ENCODE results near the gene LMO7.

The LMO7 gene

DNA sequence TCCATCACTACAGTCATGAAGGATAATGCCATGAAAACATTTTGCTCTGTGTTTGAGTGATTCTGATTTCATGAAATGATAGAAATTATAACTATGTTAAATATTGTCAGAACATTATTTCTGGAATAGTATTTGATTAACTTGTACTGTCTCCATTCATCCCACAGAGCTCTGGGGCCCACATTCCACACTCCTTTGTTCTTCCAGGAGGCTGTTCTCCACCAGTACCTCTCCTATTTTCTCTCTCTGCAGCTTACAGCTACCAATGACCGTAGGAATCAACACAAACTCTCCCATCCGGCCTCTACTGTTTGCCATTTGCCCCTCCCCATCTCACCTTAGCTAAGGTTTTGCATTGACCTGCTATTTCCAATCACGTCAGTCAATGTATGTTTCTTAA is 240.9 kb downstream of the LMO7 start:
- DNase-seq (ENCODE audit: low read depth), result no peak
- H3K4me3 ChIP-seq (replicated peaks; ENCODE audit: low read depth, low read length), result no peak overlapping the region
- TF ChIP-seq, protein P1, sequence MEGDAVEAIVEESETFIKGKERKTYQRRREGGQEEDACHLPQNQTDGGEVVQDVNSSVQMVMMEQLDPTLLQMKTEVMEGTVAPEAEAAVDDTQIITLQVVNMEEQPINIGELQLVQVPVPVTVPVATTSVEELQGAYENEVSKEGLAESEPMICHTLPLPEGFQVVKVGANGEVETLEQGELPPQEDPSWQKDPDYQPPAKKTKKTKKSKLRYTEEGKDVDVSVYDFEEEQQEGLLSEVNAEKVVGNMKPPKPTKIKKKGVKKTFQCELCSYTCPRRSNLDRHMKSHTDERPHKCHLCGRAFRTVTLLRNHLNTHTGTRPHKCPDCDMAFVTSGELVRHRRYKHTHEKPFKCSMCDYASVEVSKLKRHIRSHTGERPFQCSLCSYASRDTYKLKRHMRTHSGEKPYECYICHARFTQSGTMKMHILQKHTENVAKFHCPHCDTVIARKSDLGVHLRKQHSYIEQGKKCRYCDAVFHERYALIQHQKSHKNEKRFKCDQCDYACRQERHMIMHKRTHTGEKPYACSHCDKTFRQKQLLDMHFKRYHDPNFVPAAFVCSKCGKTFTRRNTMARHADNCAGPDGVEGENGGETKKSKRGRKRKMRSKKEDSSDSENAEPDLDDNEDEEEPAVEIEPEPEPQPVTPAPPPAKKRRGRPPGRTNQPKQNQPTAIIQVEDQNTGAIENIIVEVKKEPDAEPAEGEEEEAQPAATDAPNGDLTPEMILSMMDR (IDR thresholded peaks at IDR 0.05; ENCODE audit: low read length, missing control alignments), result no peak

DNA sequence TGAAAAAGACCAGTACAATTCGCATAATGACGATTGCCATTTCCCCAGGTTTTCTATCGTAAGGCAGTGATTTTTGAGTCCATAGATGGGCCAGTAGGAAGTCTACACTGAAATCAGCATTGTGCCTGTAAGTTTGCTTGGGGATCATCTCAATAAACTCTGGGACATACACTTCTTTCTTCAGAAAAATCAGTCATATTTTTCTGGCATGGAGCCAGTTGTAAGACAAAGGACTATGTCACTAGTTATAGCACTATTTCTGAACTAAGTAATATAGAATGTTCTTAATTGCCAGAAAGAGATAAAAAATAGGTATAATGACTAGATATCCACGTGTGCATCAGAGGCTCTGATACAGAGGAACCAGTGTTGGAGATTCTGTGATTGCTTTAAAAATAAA is 243.5 kb downstream of the LMO7 start:
- TF ChIP-seq, protein P1 (IDR thresholded peaks at IDR 0.05; ENCODE audit: low read length, missing control alignments), result no peak
- H3K4me3 ChIP-seq (replicated peaks; ENCODE audit: low read depth, low read length), result no peak overlapping the region
- no peak for DNase-seq (ENCODE audit: low read depth)

DNA sequence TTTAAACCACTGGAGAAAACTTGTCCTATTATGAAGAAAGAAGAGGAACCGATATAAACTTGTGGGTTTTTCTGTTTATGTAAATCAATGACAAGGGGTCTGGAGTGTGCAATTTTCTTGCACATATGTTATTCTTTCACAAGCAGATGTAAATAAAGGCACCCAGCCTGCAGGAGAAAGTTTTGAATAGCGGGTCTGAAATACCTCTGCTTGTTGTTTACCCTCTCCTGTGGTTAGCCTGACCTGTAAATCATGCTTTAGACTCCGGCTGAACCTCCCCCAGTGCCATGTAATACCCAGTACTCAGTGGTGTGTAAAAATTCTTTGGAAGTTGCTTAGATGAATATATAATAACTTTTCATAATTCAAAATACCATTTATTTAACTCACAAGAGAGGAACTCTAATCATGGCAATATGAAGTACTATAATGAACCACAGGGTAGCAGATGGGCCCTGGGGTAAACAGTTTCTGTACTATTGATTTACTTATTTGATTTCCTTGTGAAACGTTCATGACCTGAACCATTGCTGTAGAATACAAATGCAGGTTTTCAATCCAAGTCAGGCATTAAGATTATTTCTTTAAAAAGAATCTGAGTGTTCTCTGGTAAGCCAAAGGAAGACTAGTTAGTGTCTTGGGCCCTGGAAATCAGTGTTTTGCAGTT is 245.1 kb downstream of the LMO7 start:
- DNase-seq (ENCODE audit: low read depth), result no peak
- TF ChIP-seq, protein P1 (IDR thresholded peaks at IDR 0.05; ENCODE audit: low read length, missing control alignments), result no peak
- no peak overlapping the region for H3K4me3 ChIP-seq (replicated peaks; ENCODE audit: low read depth, low read length)

DNA sequence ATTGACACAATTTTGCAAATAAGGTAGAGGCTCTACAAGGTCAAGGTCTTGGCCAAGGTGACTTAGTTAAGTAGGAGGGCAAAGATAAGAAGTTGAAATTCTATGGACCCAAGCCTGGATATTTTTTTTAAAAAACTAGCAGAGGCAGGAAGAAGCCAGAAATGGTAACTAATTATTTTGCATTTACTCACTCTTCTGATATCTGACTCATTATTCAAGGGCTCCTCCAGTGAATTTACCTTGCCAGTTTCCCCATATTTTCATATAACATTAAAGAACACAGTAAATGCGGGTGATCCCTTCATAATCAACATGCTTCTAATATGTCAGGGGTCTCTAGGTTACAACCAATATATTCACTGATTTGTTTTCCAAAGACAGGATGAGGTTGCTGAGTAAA is 246.1 kb downstream of the LMO7 start:
- TF ChIP-seq, protein P1 (IDR thresholded peaks at IDR 0.05; ENCODE audit: low read length, missing control alignments), result no peak
- no peak overlapping the region for H3K4me3 ChIP-seq (replicated peaks; ENCODE audit: low read depth, low read length)
- DNase-seq (ENCODE audit: low read depth), result no peak

DNA sequence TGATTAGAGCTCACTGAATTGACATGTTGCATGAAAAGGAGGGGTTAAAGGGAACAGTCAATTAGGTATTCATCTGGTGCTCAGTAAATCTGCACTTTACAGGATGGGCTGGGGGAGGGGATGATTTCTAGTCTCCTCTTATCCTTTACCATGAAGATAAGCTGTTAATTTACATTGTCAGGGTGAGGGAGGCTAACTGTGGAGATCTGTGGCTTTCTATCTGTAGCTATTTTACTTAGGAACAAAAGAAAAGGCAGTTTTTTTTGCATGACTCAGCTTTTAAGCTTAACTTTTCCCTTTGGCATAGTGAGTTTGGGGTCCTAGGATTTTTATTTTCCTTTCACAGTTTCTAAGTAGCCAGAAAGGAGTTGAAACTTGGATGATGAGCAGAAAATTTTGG is 253.3 kb downstream of the LMO7 start:
- DNase-seq (ENCODE audit: low read depth), result no peak
- H3K4me3 ChIP-seq (replicated peaks; ENCODE audit: low read depth, low read length), result no peak overlapping the region
- TF ChIP-seq, protein P1 (IDR thresholded peaks at IDR 0.05; ENCODE audit: low read length, missing control alignments), result no peak

DNA sequence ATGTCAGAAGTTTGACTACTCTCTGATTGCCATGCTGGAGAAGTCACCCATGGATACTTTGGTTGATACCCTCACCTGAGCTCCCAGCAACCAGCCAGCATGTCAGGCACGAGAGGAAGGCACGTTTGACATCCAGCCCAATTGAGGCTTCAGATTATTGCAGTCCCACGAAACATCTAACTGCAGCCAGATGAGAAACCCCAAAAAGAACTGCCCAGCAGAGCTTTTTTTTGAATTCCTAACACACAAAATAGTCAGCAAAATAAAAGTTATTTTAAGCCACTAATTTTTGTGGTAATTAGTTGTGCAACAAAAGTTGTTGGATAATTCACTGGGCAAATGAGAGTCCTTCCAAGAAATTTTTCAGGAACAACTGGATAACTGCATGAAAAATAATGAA is 259.0 kb downstream of the LMO7 start:
- H3K4me3 ChIP-seq (replicated peaks; ENCODE audit: low read depth, low read length), result no peak overlapping the region
- TF ChIP-seq, protein P1 (IDR thresholded peaks at IDR 0.05; ENCODE audit: low read length, missing control alignments), result no peak
- DNase-seq (ENCODE audit: low read depth), result no peak

DNA sequence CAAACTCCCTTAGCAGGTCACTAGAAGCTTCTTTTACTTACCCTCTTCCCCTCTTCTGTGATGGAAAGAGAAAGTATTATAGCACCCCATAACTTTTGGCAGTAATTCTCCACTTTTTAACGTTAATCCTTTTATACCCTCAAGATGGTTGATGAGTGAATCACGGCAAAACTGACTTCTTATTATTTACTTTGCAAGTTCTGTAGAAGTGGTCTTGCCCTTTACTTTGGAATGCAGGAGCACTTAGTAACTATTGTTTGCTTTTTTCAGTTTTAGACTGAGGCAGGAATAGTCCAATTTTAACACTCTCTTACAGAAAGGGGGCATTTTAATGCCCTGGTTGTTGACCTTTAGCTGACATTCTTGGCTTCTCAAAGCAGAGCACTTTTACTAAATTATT is 260.1 kb downstream of the LMO7 start:
- no peak overlapping the region for H3K4me3 ChIP-seq (replicated peaks; ENCODE audit: low read depth, low read length)
- TF ChIP-seq, protein P1 (IDR thresholded peaks at IDR 0.05; ENCODE audit: low read length, missing control alignments), result no peak
- DNase-seq (ENCODE audit: low read depth), result no peak
